WERI-Rb-1 (cell line): ENCODE data around the gene COPS3.

Source experiments
- DNase-seq: peaks from one replicate; pipeline ENCODE4 v3.0.0-alpha.2; 2020
- H3K27ac ChIP-seq: fragments of 250-450 bp; sonication (Bioruptor Pico); 2 replicates; pipeline ENCODE4 v1.5.1; 2020; ENCODE audit warnings: mild to moderate bottlenecking, moderate library complexity
- H3K27me3 ChIP-seq: fragments of 250-450 bp; sonication (Bioruptor Pico); 2 replicates; pipeline ENCODE4 v1.5.1; 2021; ENCODE audit warnings: mild to moderate bottlenecking, low read depth, moderate library complexity; ENCODE audit not compliant: insufficient read depth, severe bottlenecking
- H3K36me3 ChIP-seq: fragments of 250-450 bp; sonication (Bioruptor Pico); 2 replicates; pipeline ENCODE4 v1.5.1; 2020; ENCODE audit warnings: mild to moderate bottlenecking, moderate library complexity
- H3K4me3 ChIP-seq: 2 replicates; pipeline ENCODE4 v1.5.1; 2011; ENCODE audit warnings: low read depth, mild to moderate bottlenecking, control low read depth, low read length
- H3K9me3 ChIP-seq: fragments of 250-450 bp; sonication (Bioruptor Pico); 2 replicates; pipeline ENCODE4 v1.5.1; 2021; ENCODE audit warnings: mild to moderate bottlenecking, moderate library complexity; ENCODE audit not compliant: severe bottlenecking
- CTCF ChIP-seq: IDR thresholded peaks from 2 replicates; pipeline ENCODE4 v1.5.1; 2011; ENCODE audit warnings: low read depth, mild to moderate bottlenecking, control low read depth, inconsistent platforms, low read length

Gene COPS3

GRCh38 chr17:17315142-17315821 is 34.2 kb upstream of the COPS3 start:
- no peaks in the 10 kb centered on the region; the same call in 1 of the 2 replicates for H3K36me3 ChIP-seq
- no peaks in the 10 kb centered on the region for H3K27me3 ChIP-seq
- no peak overlapping the region for H3K4me3 ChIP-seq
- TF ChIP-seq CTCF: no peak
- H3K27ac ChIP-seq: no peak overlapping the region
- no peaks in the 10 kb centered on the region for H3K9me3 ChIP-seq
- no peak for DNase-seq

- TF ChIP-seq CTCF: no peak
- no peak overlapping the region for H3K4me3 ChIP-seq
- no peaks in the 10 kb centered on the region; the same call in 1 of the 2 replicates for H3K36me3 ChIP-seq
- H3K9me3 ChIP-seq: no peaks in the 10 kb centered on the region
- no peak overlapping the region for H3K27ac ChIP-seq
- no peak for DNase-seq
- H3K27me3 ChIP-seq: no peaks in the 10 kb centered on the region
Observed at GRCh38 chr17:17314501-17315071, 33.5 kb upstream of the COPS3 start.

- Histone ChIP-seq H3K9me3 (no peaks in the 10 kb centered on the region), H3K27me3 (no peaks in the 10 kb centered on the region), H3K27ac (no peak overlapping the region), H3K36me3 (no peaks in the 10 kb centered on the region; the same call in 1 of the 2 replicates), H3K4me3 (no peak overlapping the region)
- DNase-seq: peak; percentile 82
- peak; percentile 86 for TF ChIP-seq CTCF
Observed at GRCh38 chr17:17313350-17313991, 32.4 kb upstream of the COPS3 start.

GRCh38 chr17:17309356-17309755 is 28.3 kb upstream of the COPS3 start:
- TF ChIP-seq CTCF: no peak
- Histone ChIP-seq H3K27me3 (no peaks in the 10 kb centered on the region), H3K9me3 (no peaks in the 10 kb centered on the region), H3K36me3 (no peaks in the 10 kb centered on the region; the same call in 1 of the 2 replicates), H3K4me3 (no peak overlapping the region), H3K27ac (no peak overlapping the region)
- no peak for DNase-seq

- DNase-seq: peak; percentile 58
- Histone ChIP-seq H3K9me3 (no peaks in the 10 kb centered on the region), H3K4me3 (no peak overlapping the region), H3K27ac (no peak overlapping the region), H3K27me3 (no peaks in the 10 kb centered on the region), H3K36me3 (no peaks in the 10 kb centered on the region; the same call in 1 of the 2 replicates)
- no peak for TF ChIP-seq CTCF
Observed at GRCh38 chr17:17305281-17305801, 24.3 kb upstream of the COPS3 start.
